CD14-positive monocyte (primary cell): Measurements from ENCODE around the gene SERPINA12. TPM values are rescaled to one million over a fixed set of nuclear protein-coding genes. Genes with fewer than 3 reads are reported as not detected.

ENCODE experiments used
- DNase-seq, 3 donors: peaks; one replicate each; pipeline ENCODE4 v3.0.0-alpha.2; 2011 to 2022
- H2AFZ ChIP-seq: 2 replicates; pipeline ENCODE4 v1.6.0; 2012; ENCODE audit warnings: mild to moderate bottlenecking, low read depth, low read length, inconsistent platforms; ENCODE audit not compliant: insufficient read depth, poor library complexity, severe bottlenecking
- H3K27ac ChIP-seq, 2 donors: 1 replicate in 1 of 2; 2 replicates in 1 of 2; pipeline ENCODE4 v1.5.1; 2012 to 2013; ENCODE audit warnings: low read length in 2 of 2, control low read depth in 1 of 2, inconsistent platforms in 1 of 2, low read depth in 1 of 2, mild to moderate bottlenecking in 1 of 2
- H3K27me3 ChIP-seq, 2 donors: one replicate each; pipeline versions ENCODE4 v1.6.0 to v1.6.1; 2011 to 2013; ENCODE audit warnings: low read length in 2 of 2; ENCODE audit not compliant: control insufficient read depth in 2 of 2, insufficient read depth in 2 of 2
- H3K36me3 ChIP-seq, 2 donors: replicated peaks in 1 of 2; 1 replicate in 1 of 2; 2 replicates in 1 of 2; pipeline versions ENCODE4 v1.5.1 to v1.6.1; 2012 to 2013; ENCODE audit warnings: low read length in 2 of 2, control low read depth in 1 of 2, inconsistent platforms in 1 of 2, mild to moderate bottlenecking in 1 of 2; ENCODE audit not compliant: insufficient read depth in 2 of 2, control insufficient read depth in 1 of 2
- H3K4me1 ChIP-seq, 2 donors: 1 replicate in 1 of 2; 2 replicates in 1 of 2; pipeline versions ENCODE4 v1.5.1 to v1.6.1; 2012 to 2013; ENCODE audit warnings: low read length in 2 of 2, control low read depth in 1 of 2, inconsistent platforms in 1 of 2, mild to moderate bottlenecking in 1 of 2, moderate library complexity in 1 of 2; ENCODE audit not compliant: insufficient read depth in 2 of 2, control insufficient read depth in 1 of 2
- H3K4me2 ChIP-seq: replicated peaks from 2 replicates; pipeline ENCODE3; 2012; ENCODE audit warnings: low read length, moderate library complexity, mild to moderate bottlenecking; ENCODE audit not compliant: poor library complexity, severe bottlenecking; ENCODE audit errors: extremely low read depth
- H3K4me3 ChIP-seq, 3 experiments: fragments of 200-600 bp in 1 of 3; sonication (generic) in 1 of 3; replicated peaks in 1 of 3; 1 replicate in 2 of 3; 2 replicates in 1 of 3; pipeline ENCODE4 v1.5.1; 2011 to 2013; ENCODE audit warnings: low read length in 3 of 3, mild to moderate bottlenecking in 3 of 3, control low read depth in 2 of 3, low read depth in 2 of 3, inconsistent platforms in 1 of 3, moderate library complexity in 1 of 3
- H3K79me2 ChIP-seq: 2 replicates; pipeline ENCODE4 v1.6.0; 2012; ENCODE audit warnings: mild to moderate bottlenecking, control low read depth, inconsistent platforms, low read length, moderate library complexity; ENCODE audit not compliant: insufficient read depth
- H3K9ac ChIP-seq: 2 replicates; pipeline ENCODE4 v1.6.0; 2017; ENCODE audit warnings: low read length, mild to moderate bottlenecking; ENCODE audit not compliant: insufficient read depth, poor library complexity, severe bottlenecking
- H3K9me3 ChIP-seq, 2 donors: replicated peaks in 1 of 2; 1 replicate in 1 of 2; 2 replicates in 1 of 2; pipeline versions ENCODE4 v1.5.1 to v1.6.1; 2012 to 2013; ENCODE audit warnings: low read length in 2 of 2, control low read depth in 1 of 2; ENCODE audit not compliant: control insufficient read depth in 1 of 2, insufficient read depth in 1 of 2
- H4K20me1 ChIP-seq: 2 replicates; pipeline ENCODE4 v1.6.0; 2012; ENCODE audit warnings: mild to moderate bottlenecking, low read length, control low read depth, moderate library complexity; ENCODE audit not compliant: insufficient read depth
- H3K27ac Mint-ChIP-seq, 7 donors: one replicate each; pipeline ENCODE4 v1.8.0; 2020; ENCODE audit warnings: mild to moderate bottlenecking in 7 of 7, mixed read lengths in 7 of 7, moderate library complexity in 6 of 7, inconsistent platforms in 2 of 7
- H3K27me3 Mint-ChIP-seq, 3 donors: one replicate each; pipeline ENCODE4 v1.8.0; 2021 to 2022; ENCODE audit warnings: low read depth in 3 of 3, mild to moderate bottlenecking in 3 of 3, mixed read lengths in 3 of 3, moderate library complexity in 3 of 3, inconsistent platforms in 1 of 3
- H3K36me3 Mint-ChIP-seq, 2 donors: one replicate each; pipeline ENCODE4 v1.8.0; 2020; ENCODE audit warnings: mixed read lengths in 2 of 2, inconsistent platforms in 1 of 2, mild to moderate bottlenecking in 1 of 2
- H3K4me1 Mint-ChIP-seq: one replicate; pipeline ENCODE4 v1.8.0; 2020; ENCODE audit warnings: mild to moderate bottlenecking, mixed read lengths
- H3K4me3 Mint-ChIP-seq, 2 donors: one replicate each; pipeline ENCODE4 v1.8.0; 2020; ENCODE audit warnings: mild to moderate bottlenecking in 2 of 2, mixed read lengths in 2 of 2, moderate library complexity in 1 of 2
- H3K9me3 Mint-ChIP-seq, 7 donors: one replicate each; pipeline ENCODE4 v1.8.0; 2020 to 2022; ENCODE audit warnings: mixed read lengths in 7 of 7, mild to moderate bottlenecking in 6 of 7, moderate library complexity in 6 of 7, inconsistent platforms in 2 of 7
- WGBS: methylation state at CpG from one replicate; pipeline ENCODE4 v1.1.5; 2013; ENCODE audit warnings: missing lambda C conversion rate; ENCODE audit not compliant: insufficient coverage; 5-methylcytosine and 5-hydroxymethylcytosine counted together
- intact Hi-C, 2 donors: fragments of 100-400 bp; cut with micrococcal nuclease; formaldehyde crosslinking; loops; one replicate each; pipeline versions ENCODE4 v1.15.0 to v1.15.1; 2023
- polyA plus RNA-seq, 3 donors: library from polyadenylated mRNA; depleted of rRNA in 1 of 3; unstranded in 2 of 3; stranded (reverse) in 1 of 3; fragments of 300-500 nt in 2 of 3; fragments of >200 nt in 1 of 3; fragmentation: Illumina TruSeq in 2 of 3; gene quantifications; 1 replicate in 2 of 3; 2 replicates in 1 of 3; pipeline ENCODE4 v1.2.3, GENCODE V29; 2012 to 2021
- TF ChIP-seq, protein P1 (sequence below): fragments of 200-600 bp; IDR thresholded peaks from one replicate; pipeline ENCODE4 v1.8.0; 2022; ENCODE audit warnings: antibody characterized with exemption, mild to moderate bottlenecking

Gene SERPINA12
- polyA plus RNA-seq, 3 donors, result not detected

DNA sequence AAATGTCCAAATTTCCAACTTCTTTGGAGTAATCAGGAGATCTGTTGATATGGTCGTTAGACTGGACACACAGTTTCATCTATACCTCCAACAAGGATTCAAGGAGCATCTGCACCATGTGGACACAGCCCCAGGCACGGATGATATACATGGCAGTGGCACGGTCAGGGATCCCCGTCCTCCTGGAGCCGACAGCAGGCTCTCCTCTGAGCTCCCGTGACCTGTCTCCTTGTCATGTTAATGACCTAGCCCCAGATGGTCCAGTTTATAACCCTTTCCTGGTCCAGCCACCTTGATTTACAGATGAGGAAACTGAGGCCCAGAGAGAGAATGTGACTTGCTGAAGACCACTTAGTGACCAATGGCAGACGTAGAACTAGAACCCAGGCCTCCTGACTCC, 35.5 kb upstream of the SERPINA12 start:
- TF ChIP-seq, protein P1, sequence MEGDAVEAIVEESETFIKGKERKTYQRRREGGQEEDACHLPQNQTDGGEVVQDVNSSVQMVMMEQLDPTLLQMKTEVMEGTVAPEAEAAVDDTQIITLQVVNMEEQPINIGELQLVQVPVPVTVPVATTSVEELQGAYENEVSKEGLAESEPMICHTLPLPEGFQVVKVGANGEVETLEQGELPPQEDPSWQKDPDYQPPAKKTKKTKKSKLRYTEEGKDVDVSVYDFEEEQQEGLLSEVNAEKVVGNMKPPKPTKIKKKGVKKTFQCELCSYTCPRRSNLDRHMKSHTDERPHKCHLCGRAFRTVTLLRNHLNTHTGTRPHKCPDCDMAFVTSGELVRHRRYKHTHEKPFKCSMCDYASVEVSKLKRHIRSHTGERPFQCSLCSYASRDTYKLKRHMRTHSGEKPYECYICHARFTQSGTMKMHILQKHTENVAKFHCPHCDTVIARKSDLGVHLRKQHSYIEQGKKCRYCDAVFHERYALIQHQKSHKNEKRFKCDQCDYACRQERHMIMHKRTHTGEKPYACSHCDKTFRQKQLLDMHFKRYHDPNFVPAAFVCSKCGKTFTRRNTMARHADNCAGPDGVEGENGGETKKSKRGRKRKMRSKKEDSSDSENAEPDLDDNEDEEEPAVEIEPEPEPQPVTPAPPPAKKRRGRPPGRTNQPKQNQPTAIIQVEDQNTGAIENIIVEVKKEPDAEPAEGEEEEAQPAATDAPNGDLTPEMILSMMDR, result no peak
- no peaks in the 10 kb centered on the region for H3K36me3 ChIP-seq
- peaks cover 15 to 18% of the 10 kb centered on the region in 2 donors for H3K9me3 ChIP-seq
- intact Hi-C loops, result no loop called here
- Mint-ChIP-seq H3K27ac (no peak overlapping the region), H3K9me3 (peaks cover 0 to 16% (median 11%) of the 10 kb centered on the region in 7 donors), H3K4me1 (no peaks in the 10 kb centered on the region), H3K4me3 (no peak overlapping the region), H3K27me3 (peaks cover 4 to 13% (median 11%) of the 10 kb centered on the region in 3 donors), H3K36me3 (no peaks in the 10 kb centered on the region)
- H3K9ac ChIP-seq, result no peak overlapping the region
- 71% methylated on average over 6 of the region's 7 CpGs for WGBS
- no peaks in the 10 kb centered on the region for H3K79me2 ChIP-seq
- no peak overlapping the region for H3K4me2 ChIP-seq
- no peak overlapping the region for H2AFZ ChIP-seq
- no peaks in the 10 kb centered on the region for H3K4me1 ChIP-seq
- no peak overlapping the region for H3K27ac ChIP-seq
- DNase-seq, result no peak
- no peak overlapping the region for H3K4me3 ChIP-seq
- H3K27me3 ChIP-seq, result no peaks in the 10 kb centered on the region
- no peaks in the 10 kb centered on the region for H4K20me1 ChIP-seq

DNA sequence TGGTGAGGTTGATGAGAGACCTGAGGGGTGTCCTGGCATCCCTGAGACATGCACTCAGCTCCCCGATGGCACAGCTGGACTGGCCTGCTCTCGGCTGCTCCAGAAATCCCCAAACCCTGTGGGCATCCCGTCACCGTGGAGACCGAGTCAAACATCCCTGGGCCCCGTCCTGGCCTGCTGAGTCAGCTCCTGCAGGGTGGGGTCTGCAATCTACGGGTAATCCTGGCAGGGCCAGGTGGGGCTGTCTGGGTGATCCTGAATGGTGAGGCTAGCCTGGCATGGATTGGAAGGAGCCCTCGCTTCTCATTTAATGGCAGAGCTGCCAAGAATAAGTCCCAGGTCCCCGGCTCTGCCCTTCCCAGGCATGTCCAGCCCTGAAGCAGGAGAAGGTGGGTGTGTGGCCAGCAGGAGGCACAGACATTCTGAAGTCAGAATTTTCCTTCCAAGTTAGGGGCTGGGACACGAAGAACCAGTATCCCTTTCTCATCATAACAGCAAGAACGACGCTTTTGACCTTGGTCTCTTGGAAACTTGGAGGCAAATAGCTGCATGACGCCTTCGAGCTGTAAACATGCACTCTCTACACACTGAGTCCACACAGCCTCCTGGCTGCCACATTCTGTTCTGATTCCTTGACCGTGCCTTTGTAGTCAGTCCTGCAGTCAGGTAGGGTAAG, 34.3 kb upstream of the SERPINA12 start:
- H3K27me3 Mint-ChIP-seq, result peaks cover 7 to 10% (median 8%) of the 10 kb centered on the region in 3 donors
- H3K79me2 ChIP-seq, result no peaks in the 10 kb centered on the region
- no peaks in the 10 kb centered on the region for H3K27me3 ChIP-seq
- no peaks in the 10 kb centered on the region for H3K36me3 Mint-ChIP-seq
- TF ChIP-seq, protein P1, result no peak
- no peaks in the 10 kb centered on the region for H3K36me3 ChIP-seq
- H4K20me1 ChIP-seq, result no peaks in the 10 kb centered on the region
- intact Hi-C loops, result no loop called here
- no peak overlapping the region for H3K4me2 ChIP-seq
- H3K4me1 ChIP-seq, result no peaks in the 10 kb centered on the region
- H3K27ac Mint-ChIP-seq, result no peak overlapping the region
- no peak overlapping the region for H3K27ac ChIP-seq
- H3K9me3 Mint-ChIP-seq, result peaks cover 0 to 16% (median 11%) of the 10 kb centered on the region in 7 donors
- H2AFZ ChIP-seq, result no peak overlapping the region
- no peak for DNase-seq
- H3K9me3 ChIP-seq, result peaks cover 15 to 18% of the 10 kb centered on the region in 2 donors
- H3K9ac ChIP-seq, result no peak overlapping the region
- no peak overlapping the region for H3K4me3 ChIP-seq
- H3K4me1 Mint-ChIP-seq, result no peaks in the 10 kb centered on the region
- no peak overlapping the region for H3K4me3 Mint-ChIP-seq
- 92% methylated on average over 13 of the region's 15 CpGs for WGBS
